GM12872 (cell line): ENCODE measurements around the gene OCA2.

Experiments used
- CTCF ChIP-seq: IDR thresholded peaks from 3 replicates; pipeline ENCODE4 v1.5.1; 2011; ENCODE audit warnings: low read depth, mild to moderate bottlenecking, low read length, moderate library complexity; ENCODE audit not compliant: insufficient read depth

Gene OCA2

GRCh38 chr15:28104326-28104725, 5.2 kb upstream of the OCA2 start:
- TF ChIP-seq CTCF, result no peak

- TF ChIP-seq CTCF, result no peak
These were observed 4.7 kb upstream of the OCA2 start for GRCh38 chr15:28103831-28104230.

DNA sequence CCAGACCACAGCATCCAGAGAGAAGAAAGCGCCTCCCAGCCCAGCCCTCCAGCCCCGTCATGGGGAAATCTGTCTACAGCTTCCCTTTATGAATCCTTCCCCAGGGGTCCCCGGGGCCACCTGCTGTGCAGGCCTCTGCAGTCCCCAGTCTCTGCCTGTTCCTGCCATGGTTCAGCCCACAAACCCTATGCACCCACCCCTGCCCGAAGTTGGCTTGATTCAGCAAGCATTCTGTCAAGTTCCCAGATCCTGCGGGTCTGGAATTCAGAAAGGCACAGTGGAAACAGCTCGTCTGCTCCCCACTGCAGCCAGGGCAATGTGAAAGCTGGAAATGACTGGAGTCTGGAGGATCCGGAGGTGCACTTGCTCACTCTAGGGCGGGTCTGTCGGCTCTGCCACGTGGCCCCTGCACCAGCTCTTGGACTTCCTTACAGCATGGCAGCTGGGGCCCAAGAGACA, 2.9 kb upstream of the OCA2 start:
- no peak for TF ChIP-seq CTCF

DNA sequence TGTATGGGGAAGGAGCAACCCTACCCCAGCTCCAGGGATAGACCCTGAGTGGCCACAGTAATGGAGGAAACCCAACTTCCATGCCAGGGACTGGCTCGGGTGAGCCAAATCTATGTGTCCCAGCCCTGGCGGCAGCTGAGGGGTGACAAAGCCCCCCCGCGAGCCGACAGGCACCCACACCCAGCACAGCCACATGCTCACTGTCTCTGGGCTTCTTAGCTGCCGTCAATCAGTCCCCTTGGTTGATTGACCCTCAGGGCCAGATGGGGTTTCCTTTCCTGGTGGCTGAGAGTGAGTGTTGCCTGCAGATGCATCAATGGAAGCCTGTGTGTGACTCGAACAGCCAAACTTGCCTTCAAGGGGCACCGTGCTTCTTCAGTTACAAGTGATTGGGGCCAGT, 2.1 kb upstream of the OCA2 start:
- no peak for TF ChIP-seq CTCF

DNA sequence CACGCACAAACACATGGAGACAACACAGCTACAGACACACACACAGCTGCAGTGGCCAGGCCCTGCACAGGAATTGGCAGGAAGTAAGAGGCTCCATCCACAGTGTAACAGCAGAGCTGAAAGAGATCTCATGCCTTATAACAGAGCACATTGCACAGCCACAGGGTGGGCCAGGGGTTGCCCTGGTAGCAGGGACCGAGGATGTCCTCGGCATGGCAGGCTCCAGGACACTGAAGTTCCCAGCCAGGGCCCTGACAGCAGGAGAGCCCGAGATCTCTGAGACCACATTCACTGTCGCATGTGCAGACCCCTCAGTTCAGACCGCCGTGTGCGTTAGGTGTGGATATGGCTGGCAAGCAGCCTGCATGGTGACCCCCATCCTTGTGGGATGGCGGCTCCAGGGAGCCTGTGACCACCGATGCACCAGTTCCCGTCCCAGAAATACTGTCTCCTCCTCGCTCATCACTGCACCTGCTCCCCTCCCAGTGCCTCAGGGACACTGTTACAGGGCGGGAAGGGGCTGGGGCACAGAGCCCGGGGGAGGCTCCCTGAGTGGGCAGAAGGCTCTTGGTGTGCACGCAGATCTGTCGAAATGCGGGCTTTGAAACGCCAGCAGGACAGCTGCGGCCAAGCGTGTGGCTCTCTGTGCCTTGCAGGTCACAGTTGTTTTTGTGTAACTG, 1.5 kb upstream of the OCA2 start:
- TF ChIP-seq CTCF, result no peak

- no peak for TF ChIP-seq CTCF
These were observed 533 bp upstream of the OCA2 start for GRCh38 chr15:28099555-28100140.

GRCh38 chr15:28098360-28098765, 752 bp downstream of the OCA2 start:
- TF ChIP-seq CTCF, result no peak
